LNCaP clone FGC (cell line): ENCODE results near the gene RPS19.

ENCODE experiments used
- DNase-seq: peaks from one replicate; pipeline ENCODE4 v3.0.0-alpha.2; 2011; ENCODE audit warnings: low read depth
- H3K4me3 ChIP-seq: 2 replicates; pipeline ENCODE4 v1.5.1; 2011; ENCODE audit warnings: mild to moderate bottlenecking, low read depth, low read length, control low read depth
- CTCF ChIP-seq: IDR thresholded peaks from 2 replicates; pipeline ENCODE4 v1.5.1; 2012; ENCODE audit warnings: mild to moderate bottlenecking; ENCODE audit not compliant: control insufficient read depth, insufficient read depth; ENCODE audit errors: extremely low read depth

RPS19 gene

GRCh38 chr19:41892173-41892902 is 32.3 kb downstream of the RPS19 start:
- DNase-seq, result no peak
- no peak for TF ChIP-seq CTCF
- H3K4me3 ChIP-seq, result no peak overlapping the region

- no peak for DNase-seq
These were observed 33.8 kb downstream of the RPS19 start for GRCh38 chr19:41893899-41894298.

GRCh38 chr19:41894350-41894749 is 34.3 kb downstream of the RPS19 start:
- no peak overlapping the region for H3K4me3 ChIP-seq
- no peak for DNase-seq
- no peak for TF ChIP-seq CTCF

More at GRCh38 chr19:41893899-41894298, 33.8 kb downstream of the RPS19 start:
- H3K4me3 ChIP-seq, result no peak overlapping the region
- no peak for TF ChIP-seq CTCF

GRCh38 chr19:41895745-41896580 is 35.9 kb downstream of the RPS19 start:
- no peak for TF ChIP-seq CTCF
- DNase-seq, result no peak
- H3K4me3 ChIP-seq, result no peak overlapping the region

- no peak overlapping the region for H3K4me3 ChIP-seq
- TF ChIP-seq CTCF, result no peak
- DNase-seq, result no peak
These were observed 36.5 kb downstream of the RPS19 start for GRCh38 chr19:41896581-41896942.

- no peak overlapping the region for H3K4me3 ChIP-seq
- TF ChIP-seq CTCF, result no peak
- DNase-seq, result no peak
These were observed 37.1 kb downstream of the RPS19 start for GRCh38 chr19:41897181-41897580.
